Hepatocyte (in vitro differentiated cells): ENCODE data around the gene NR2C1. TPM values are rescaled to one million over a fixed set of nuclear protein-coding genes. Genes with fewer than 3 reads are reported as not detected.
"Not testable (repeated sequence)": the region's sequence is repeated elsewhere in the genome, so short reads cannot be mapped to it uniquely, and the experiment has no call there.

ENCODE experiments used
- DNase-seq: peaks from one replicate; pipeline ENCODE4 v3.0.0-alpha.2; 2016; ENCODE audit warnings: low spot score
- H2AFZ ChIP-seq: fragments of 200-600 bp; sonication (generic); 2 replicates; pipeline ENCODE4 v1.6.0; 2016; ENCODE audit warnings: antibody characterized with exemption, mild to moderate bottlenecking
- H3K27ac ChIP-seq: fragments of 200-600 bp; sonication (generic); 2 replicates; pipeline ENCODE4 v1.5.1; 2016; ENCODE audit warnings: mild to moderate bottlenecking
- H3K27me3 ChIP-seq: fragments of 200-600 bp; sonication (generic); 2 replicates; pipeline ENCODE4 v1.6.1; 2016
- H3K36me3 ChIP-seq: fragments of 200-600 bp; sonication (generic); replicated peaks from 2 replicates; pipeline ENCODE4 v1.5.1; 2016; ENCODE audit warnings: low read depth; ENCODE audit not compliant: insufficient read depth
- H3K4me1 ChIP-seq: fragments of 200-600 bp; sonication (generic); 2 replicates; pipeline ENCODE4 v1.5.1; 2016; ENCODE audit warnings: mild to moderate bottlenecking, moderate library complexity; ENCODE audit not compliant: insufficient read depth
- H3K4me2 ChIP-seq: fragments of 200-600 bp; sonication (generic); 2 replicates; pipeline ENCODE4 v1.6.0; 2016
- H3K4me3 ChIP-seq: fragments of 200-600 bp; sonication (generic); 2 replicates; pipeline ENCODE4 v1.5.1; 2016; ENCODE audit warnings: mild to moderate bottlenecking
- H3K79me2 ChIP-seq: fragments of 200-600 bp; sonication (generic); 2 replicates; pipeline ENCODE4 v1.6.0; 2017; ENCODE audit warnings: mild to moderate bottlenecking
- H3K9me2 ChIP-seq: fragments of 200-600 bp; sonication (generic); replicated peaks from 2 replicates; pipeline ENCODE4 v1.6.0; 2017; ENCODE audit warnings: mild to moderate bottlenecking; ENCODE audit not compliant: insufficient read depth
- H3K9me3 ChIP-seq: fragments of 200-600 bp; sonication (generic); 2 replicates; pipeline ENCODE4 v1.5.1; 2016; ENCODE audit warnings: low read depth, mild to moderate bottlenecking
- H4K20me1 ChIP-seq: fragments of 200-600 bp; sonication (generic); 2 replicates; pipeline ENCODE4 v1.6.0; 2016; ENCODE audit warnings: mild to moderate bottlenecking; ENCODE audit not compliant: insufficient read depth, poor library complexity, severe bottlenecking
- CTCF ChIP-seq: fragments of 200-600 bp; sonication (generic); IDR thresholded peaks from 2 replicates; pipeline ENCODE4 v1.5.1; 2016; ENCODE audit warnings: antibody characterized with exemption, mild to moderate bottlenecking; ENCODE audit not compliant: poor library complexity
- EZH2 ChIP-seq: fragments of 200-600 bp; sonication (generic); IDR thresholded peaks from 2 replicates; pipeline ENCODE4 v1.6.1; 2016; ENCODE audit warnings: antibody characterized with exemption, mild to moderate bottlenecking, borderline replicate concordance
- EZH2phosphoT487 ChIP-seq: fragments of 200-600 bp; sonication (generic); IDR thresholded peaks from one replicate; pipeline ENCODE4 v1.6.1; 2018; ENCODE audit warnings: antibody characterized with exemption, mild to moderate bottlenecking, low read depth, moderate library complexity; ENCODE audit not compliant: unreplicated experiment, severe bottlenecking
- WGBS: methylation state at CpG from one replicate; pipeline ENCODE4 v1.1.6; 2016; ENCODE audit warnings: low lambda C conversion rate; ENCODE audit errors: missing lambda C conversion rate; 5-methylcytosine and 5-hydroxymethylcytosine counted together
- polyA plus RNA-seq: library from polyadenylated mRNA; unstranded; fragments of >200 nt; fragmentation: Nextera tagmentation; extraction: Ambion mirVana; gene quantifications from 2 replicates; pipeline ENCODE4 v1.2.1, GENCODE V29; 2016
- total RNA-seq: library from RNA; depleted of rRNA; stranded (reverse); fragments of >200 nt; gene quantifications from 2 replicates; pipeline ENCODE4 v1.2.3, GENCODE V29; 2014

Gene NR2C1
- total and polyA plus RNA-seq, 2 experiments from 2014 or later, result 28.4 to 40.6 TPM

- no peaks in the 10 kb centered on the region for H3K27me3 ChIP-seq
- H3K36me3 ChIP-seq, result no peaks in the 10 kb centered on the region
- no peaks in the 10 kb centered on the region for H3K9me2 ChIP-seq
- no peak overlapping the region for H2AFZ ChIP-seq
- no peak overlapping the region for H3K4me2 ChIP-seq
- H3K4me1 ChIP-seq, result no peaks in the 10 kb centered on the region
- TF ChIP-seq CTCF, result no peak
- no peak for TF ChIP-seq EZH2phosphoT487
- no peak for TF ChIP-seq EZH2
- no peak overlapping the region for H3K4me3 ChIP-seq
- DNase-seq, result no peak
- peaks cover 60% of the 10 kb centered on the region for H3K79me2 ChIP-seq
- H4K20me1 ChIP-seq, result peaks cover 4% of the 10 kb centered on the region
- no peaks in the 10 kb centered on the region for H3K9me3 ChIP-seq
- H3K27ac ChIP-seq, result no peak overlapping the region
These were observed 75.7 kb downstream of the NR2C1 start for GRCh38 chr12:94997726-94998125.

- Histone ChIP-seq H3K4me3 (no peak overlapping the region), H2AFZ (no peak overlapping the region), H3K4me2 (no peak overlapping the region), H3K27me3 (no peaks in the 10 kb centered on the region), H4K20me1 (peaks cover 4% of the 10 kb centered on the region), H3K36me3 (no peaks in the 10 kb centered on the region), H3K9me3 (no peaks in the 10 kb centered on the region), H3K4me1 (no peaks in the 10 kb centered on the region), H3K79me2 (peaks cover 53% of the 10 kb centered on the region), H3K9me2 (no peaks in the 10 kb centered on the region), H3K27ac (no peak overlapping the region)
- TF ChIP-seq EZH2phosphoT487 (no peak), CTCF (no peak), EZH2 (no peak)
- 90% methylated on average over 6 of the region's 6 CpGs for WGBS
- DNase-seq, result no peak
These were observed 76.4 kb downstream of the NR2C1 start for GRCh38 chr12:94997061-94997460.

GRCh38 chr12:94994312-94994711, 79.1 kb downstream of the NR2C1 start:
- Histone ChIP-seq H3K9me2 (no peaks in the 10 kb centered on the region), H2AFZ (no peak overlapping the region), H3K27me3 (no peaks in the 10 kb centered on the region), H3K4me1 (no peaks in the 10 kb centered on the region), H3K79me2 (peaks cover 30% of the 10 kb centered on the region), H4K20me1 (peaks cover 4% of the 10 kb centered on the region), H3K27ac (no peak overlapping the region), H3K9me3 (no peaks in the 10 kb centered on the region), H3K36me3 (no peaks in the 10 kb centered on the region), H3K4me2 (no peak overlapping the region), H3K4me3 (no peak overlapping the region)
- WGBS, result 89% methylated on average over 2 of the region's 2 CpGs
- TF ChIP-seq CTCF (no peak), EZH2 (no peak), EZH2phosphoT487 (no peak)
- DNase-seq, result peak; percentile 10

GRCh38 chr12:94993855-94994254, 79.6 kb downstream of the NR2C1 start:
- H3K4me1 ChIP-seq, H3K36me3 ChIP-seq, H3K9me3 ChIP-seq, H3K9me2 ChIP-seq, H3K4me3 ChIP-seq, H3K27me3 ChIP-seq, H3K27ac ChIP-seq, H2AFZ ChIP-seq, DNase-seq, H3K4me2 ChIP-seq, H4K20me1 ChIP-seq: not testable (repeated sequence)
- H3K79me2 ChIP-seq, result peaks cover 25% of the 10 kb centered on the region
- WGBS, result 92% methylated on average over 3 of the region's 3 CpGs
